ENCODE data around the gene CAPN12.

CAPN12 gene

DNA sequence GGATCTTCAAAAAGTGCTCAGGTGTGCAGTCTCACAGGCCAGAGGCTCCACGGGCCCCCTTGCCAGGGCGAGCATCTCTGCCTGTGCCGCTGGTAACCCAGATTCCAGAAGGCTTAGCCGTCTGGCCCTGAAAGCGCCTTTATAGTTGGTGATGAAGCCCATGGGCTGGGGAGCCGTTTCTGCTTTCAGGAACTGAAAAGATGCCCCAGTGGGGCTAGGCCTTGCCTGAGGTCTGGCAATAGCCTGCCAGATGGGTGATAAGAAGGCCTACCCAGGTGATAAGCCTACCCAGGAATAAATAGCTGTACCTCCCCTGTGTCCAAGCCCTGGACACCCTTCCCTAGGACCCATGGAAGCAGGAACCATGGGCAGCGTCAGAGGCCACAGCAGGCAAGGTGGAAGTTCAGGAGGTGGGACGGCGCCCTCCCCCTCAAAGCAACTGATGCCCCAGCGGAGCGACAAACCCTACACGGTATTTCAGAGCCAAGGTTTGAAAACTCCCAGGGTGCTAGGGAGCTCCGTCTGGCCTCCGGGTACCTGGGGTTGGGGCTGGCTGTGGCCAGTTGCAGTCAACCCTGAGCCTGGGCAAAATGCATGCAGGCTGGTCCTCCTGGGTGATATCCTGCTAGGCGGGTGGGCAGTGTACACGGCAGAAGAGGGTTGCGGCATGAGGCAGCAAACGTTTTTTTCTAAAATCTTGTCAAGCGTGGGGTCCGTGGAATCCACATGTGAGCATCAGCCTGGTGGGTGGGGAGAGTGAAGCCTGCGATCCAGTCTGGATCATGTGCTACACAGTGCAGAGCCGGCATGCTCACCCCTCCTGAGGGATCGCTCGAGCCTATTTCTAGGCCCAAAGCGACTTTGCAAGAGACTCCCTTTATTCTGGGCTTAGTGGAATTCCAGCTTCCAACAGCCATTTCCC lies 51.6 kb downstream of the CAPN12 start:
- peak overlapping the region; percentile 93 for H3K27ac Mint-ChIP-seq
- H3K4me3 Mint-ChIP-seq = peak overlapping the region; percentile 66
- H3K36me3 Mint-ChIP-seq = peaks cover 33% of the 10 kb centered on the region
- ATAC-seq = no peak
- H3K9me3 Mint-ChIP-seq = no peaks in the 10 kb centered on the region
- peaks cover 91% of the 10 kb centered on the region for H3K4me1 Mint-ChIP-seq
- DNase-seq (ENCODE audit: low spot score in 2 of 2) = no peak

DNA sequence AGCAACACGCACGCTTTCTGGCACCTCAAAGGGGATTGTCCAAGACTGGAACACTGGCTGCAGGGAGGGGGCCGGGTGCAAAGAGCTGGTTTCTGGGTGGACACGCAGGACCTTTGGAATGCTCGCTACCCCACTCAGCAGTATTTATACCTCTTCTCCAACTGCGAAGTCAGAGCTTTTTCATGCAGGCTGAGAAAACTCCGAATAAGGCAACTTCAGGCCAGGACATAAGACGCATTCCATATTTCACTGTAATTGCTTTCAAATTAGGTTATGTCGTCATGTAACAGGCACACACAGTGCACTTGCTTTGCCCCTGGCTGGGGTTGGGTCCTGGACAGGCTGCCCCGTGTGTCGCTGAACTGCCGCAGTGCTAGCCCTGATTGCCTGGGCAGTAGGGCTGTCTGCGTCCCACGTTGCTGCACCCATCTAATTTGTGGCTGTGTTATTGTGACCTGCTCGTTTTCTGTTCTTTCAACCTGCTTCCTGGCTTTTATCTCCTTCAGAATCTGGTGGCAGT lies 52.3 kb downstream of the CAPN12 start:
- ATAC-seq = no peak
- DNase-seq (ENCODE audit: low spot score in 2 of 2) = no peak
- H3K4me3 Mint-ChIP-seq = peak overlapping the region; percentile 66
- H3K9me3 Mint-ChIP-seq = no peaks in the 10 kb centered on the region
- peak overlapping the region; percentile 93 for H3K27ac Mint-ChIP-seq
- H3K4me1 Mint-ChIP-seq = peaks cover 91% of the 10 kb centered on the region
- peaks cover 26% of the 10 kb centered on the region for H3K36me3 Mint-ChIP-seq

GRCh38 chr19:38690832-38691231 lies 53.4 kb downstream of the CAPN12 start:
- H3K4me1 Mint-ChIP-seq = peaks cover 91% of the 10 kb centered on the region
- peak overlapping the region; percentile 66 for H3K4me3 Mint-ChIP-seq
- H3K36me3 Mint-ChIP-seq = peaks cover 20% of the 10 kb centered on the region
- no peaks in the 10 kb centered on the region for H3K9me3 Mint-ChIP-seq
- ATAC-seq = no peak
- H3K27ac Mint-ChIP-seq = peak overlapping the region; percentile 93
- no peak for DNase-seq (ENCODE audit: low spot score in 2 of 2)

DNA sequence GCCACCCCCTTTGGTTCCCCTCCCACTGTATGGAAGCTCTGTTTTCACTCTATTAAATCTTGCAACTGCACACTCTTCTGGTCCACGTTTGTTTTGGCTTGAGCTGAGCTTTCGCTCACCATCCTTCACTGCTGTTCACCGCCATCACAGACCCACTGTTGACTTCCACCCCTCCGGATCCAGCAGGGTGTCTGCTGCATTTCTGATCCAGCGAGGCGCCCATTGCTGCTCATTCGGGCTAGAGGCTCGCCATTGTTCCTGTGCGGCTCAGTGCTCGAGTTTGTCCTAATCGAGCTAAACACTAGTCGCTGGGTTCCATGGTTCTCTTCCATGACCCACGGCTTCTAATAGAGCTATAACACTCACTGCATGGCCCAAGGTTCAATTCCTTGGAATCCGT lies 54.1 kb downstream of the CAPN12 start:
- peak overlapping the region; percentile 75 for H3K27ac Mint-ChIP-seq

DNA sequence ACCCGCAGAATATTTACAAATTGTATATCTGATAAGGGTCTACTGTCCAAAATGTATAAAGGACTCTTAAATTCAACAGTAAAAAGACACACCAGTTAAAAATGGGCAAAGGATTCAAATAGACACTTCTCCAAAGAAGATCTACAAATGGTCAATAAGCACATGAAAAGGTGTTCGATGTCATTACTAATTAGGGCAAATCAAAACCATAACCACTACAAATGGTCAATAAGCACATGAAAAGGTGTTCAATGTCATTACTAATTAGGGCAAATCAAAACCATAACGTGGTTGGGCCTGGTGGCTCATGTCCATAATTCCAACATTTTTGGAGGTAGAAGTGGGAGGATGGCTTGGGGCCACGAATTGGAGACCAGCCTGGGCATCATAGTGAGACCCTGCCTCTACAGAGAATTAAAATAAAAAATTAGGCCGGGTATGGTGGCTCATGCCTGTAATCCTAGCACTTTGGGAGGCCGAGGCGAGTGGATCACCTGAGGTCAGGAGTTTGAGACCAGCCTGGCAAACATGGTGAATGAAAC lies 56.4 kb downstream of the CAPN12 start:
- ATAC-seq (no peak), DNase-seq (ENCODE audit: low spot score in 2 of 2) (no peak)
- Mint-ChIP-seq H3K9me3 (no peaks in the 10 kb centered on the region), H3K4me3 (no peak overlapping the region), H3K36me3 (peaks cover 24% of the 10 kb centered on the region), H3K27ac (peak overlapping the region; percentile 97), H3K4me1 (peaks cover 91% of the 10 kb centered on the region)

More for the DNA sequence above, 54.1 kb downstream of the CAPN12 start:
- ATAC-seq = no peak
- H3K4me3 Mint-ChIP-seq = no peak overlapping the region
- peaks cover 16% of the 10 kb centered on the region for H3K36me3 Mint-ChIP-seq
- no peak for DNase-seq (ENCODE audit: low spot score in 2 of 2)
- H3K4me1 Mint-ChIP-seq = peaks cover 91% of the 10 kb centered on the region
- H3K9me3 Mint-ChIP-seq = no peaks in the 10 kb centered on the region

GRCh38 chr19:38686530-38686888 lies 57.8 kb downstream of the CAPN12 start:
- Mint-ChIP-seq H3K27ac (peak overlapping the region; percentile 97), H3K9me3 (no peaks in the 10 kb centered on the region), H3K36me3 (peaks cover 35% of the 10 kb centered on the region), H3K4me3 (peak overlapping the region; percentile 68), H3K4me1 (peaks cover 90% of the 10 kb centered on the region)
- DNase-seq (ENCODE audit: low spot score in 2 of 2) = peak in 1 of 2 donors; percentile 64
- ATAC-seq = peak; percentile 49

DNA sequence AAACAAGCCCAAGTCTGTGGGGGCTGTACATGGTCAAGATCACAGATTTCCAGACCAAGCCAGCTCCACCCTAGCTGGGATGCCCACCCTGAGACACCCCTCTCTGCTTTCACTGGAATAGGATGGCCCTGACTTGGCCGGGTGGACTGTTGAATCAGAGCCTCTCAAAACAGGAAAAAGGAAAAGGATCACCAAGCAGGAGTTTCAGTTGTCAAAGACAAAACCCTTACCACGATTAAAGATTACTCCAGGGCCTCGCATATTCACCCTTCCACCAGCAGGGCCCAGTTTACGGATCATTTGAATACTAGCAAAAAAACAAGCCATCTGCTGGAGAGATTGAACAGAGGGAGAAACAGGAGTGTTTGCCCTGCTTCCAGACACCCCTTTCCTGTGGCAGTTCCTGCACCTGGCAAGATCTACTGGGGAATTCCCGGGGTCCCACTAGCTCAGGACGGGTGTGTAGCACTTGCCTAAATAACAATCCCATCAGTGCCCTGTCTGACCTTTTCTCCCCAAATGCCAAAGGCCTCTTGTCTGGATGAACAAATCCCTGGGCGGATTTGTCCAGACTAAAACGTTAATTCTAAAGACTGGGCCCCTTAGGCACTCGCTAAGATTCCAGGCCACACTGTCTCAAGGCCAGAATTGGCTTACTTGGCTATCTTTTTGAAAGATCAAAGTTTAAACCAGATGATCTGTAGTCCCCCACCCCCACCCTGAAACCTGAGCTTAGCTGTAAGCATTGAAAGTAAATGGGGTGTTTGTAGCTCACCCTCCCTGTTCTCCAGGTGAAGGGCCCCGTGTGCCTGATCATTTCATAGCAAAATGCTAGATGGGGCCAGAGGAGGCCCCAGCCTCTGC lies 58.4 kb downstream of the CAPN12 start:
- ATAC-seq (no peak), DNase-seq (ENCODE audit: low spot score in 2 of 2) (no peak)
- H3K9me3 Mint-ChIP-seq = no peaks in the 10 kb centered on the region
- H3K4me1 Mint-ChIP-seq = peaks cover 90% of the 10 kb centered on the region
- peaks cover 41% of the 10 kb centered on the region for H3K36me3 Mint-ChIP-seq
- peak overlapping the region; percentile 68 for H3K4me3 Mint-ChIP-seq
- peak overlapping the region; percentile 97 for H3K27ac Mint-ChIP-seq

DNA sequence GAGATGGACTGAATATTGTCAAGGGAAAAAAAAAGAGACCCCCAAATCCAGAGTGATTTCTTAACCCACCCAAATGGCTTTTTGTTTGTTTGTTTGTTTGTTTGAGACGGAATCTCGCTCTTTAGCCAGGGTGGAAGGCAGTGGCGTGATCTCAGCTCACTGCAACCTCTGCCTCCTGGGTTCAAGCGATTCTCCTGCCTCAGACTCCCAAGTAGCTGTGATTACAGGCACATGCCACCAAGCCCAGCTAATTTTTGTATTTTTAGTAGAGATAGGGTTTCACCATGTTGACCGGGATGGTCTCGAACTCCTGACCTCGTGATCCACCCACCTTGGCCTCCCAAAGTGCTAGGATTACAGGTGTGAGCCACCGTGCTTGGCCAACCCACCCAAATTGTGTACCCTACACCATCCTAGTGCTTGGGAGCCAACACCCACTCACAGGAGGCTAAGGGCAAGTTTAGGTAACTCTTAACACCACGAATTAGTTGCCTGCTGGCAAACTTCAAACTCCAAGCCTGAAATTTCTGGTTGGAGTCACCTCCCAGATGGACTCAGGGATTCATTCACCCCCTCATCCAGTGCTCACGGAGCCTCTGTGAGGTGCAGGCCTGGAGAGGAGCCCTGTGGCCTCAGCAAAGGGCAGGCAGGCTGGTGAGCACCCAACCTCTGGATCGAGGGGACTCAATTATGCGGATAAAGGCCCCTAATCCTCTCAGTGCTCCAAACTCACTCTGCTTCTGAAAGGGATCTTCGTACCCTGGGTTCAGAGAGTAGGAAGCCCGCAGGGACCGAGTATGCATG lies 59.2 kb downstream of the CAPN12 start:
- ATAC-seq (no peak), DNase-seq (ENCODE audit: low spot score in 2 of 2) (no peak)
- Mint-ChIP-seq H3K9me3 (no peaks in the 10 kb centered on the region), H3K4me3 (peak overlapping the region; percentile 68), H3K4me1 (peaks cover 92% of the 10 kb centered on the region), H3K36me3 (peaks cover 48% of the 10 kb centered on the region), H3K27ac (peak overlapping the region; percentile 97)

DNA sequence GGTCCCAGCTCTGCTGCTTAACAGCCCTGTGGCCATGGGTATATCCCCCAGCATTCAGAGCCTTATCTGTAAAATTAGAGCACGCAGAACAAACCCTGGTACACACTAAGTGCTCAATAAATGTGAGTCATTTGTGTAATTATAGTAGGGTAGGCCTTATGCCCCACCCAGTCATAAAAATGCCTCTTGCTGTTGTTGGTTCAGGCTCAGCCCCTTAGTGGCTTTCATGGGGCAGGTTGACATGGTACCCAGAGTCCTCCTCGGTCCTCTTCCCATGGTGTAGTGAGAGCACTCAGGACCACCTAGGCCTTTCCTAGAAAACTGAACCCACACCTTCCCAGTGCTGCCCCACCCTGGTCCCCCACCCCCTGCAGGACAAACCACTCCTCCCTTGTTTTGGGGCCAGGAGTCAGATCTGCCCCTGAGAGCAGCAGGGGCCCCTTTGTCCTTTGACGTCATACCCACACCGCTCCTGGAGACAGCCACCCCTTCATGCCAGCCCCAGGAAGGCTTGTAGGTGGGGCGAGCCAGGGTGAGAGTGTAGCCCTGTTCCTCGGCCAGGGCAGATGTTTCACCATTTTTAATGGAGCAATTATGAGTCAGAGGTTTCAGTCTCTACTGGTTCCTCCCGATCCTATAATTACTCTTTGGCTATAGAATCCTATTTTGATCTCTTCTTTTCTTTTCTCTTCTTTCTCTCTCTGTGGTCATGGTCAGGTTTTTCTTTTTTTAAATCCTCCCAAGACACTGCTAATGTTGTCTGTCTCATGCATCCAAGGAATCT lies 60.0 kb downstream of the CAPN12 start:
- DNase-seq (ENCODE audit: low spot score in 2 of 2) = peak; percentile 36 to 72

DNA sequence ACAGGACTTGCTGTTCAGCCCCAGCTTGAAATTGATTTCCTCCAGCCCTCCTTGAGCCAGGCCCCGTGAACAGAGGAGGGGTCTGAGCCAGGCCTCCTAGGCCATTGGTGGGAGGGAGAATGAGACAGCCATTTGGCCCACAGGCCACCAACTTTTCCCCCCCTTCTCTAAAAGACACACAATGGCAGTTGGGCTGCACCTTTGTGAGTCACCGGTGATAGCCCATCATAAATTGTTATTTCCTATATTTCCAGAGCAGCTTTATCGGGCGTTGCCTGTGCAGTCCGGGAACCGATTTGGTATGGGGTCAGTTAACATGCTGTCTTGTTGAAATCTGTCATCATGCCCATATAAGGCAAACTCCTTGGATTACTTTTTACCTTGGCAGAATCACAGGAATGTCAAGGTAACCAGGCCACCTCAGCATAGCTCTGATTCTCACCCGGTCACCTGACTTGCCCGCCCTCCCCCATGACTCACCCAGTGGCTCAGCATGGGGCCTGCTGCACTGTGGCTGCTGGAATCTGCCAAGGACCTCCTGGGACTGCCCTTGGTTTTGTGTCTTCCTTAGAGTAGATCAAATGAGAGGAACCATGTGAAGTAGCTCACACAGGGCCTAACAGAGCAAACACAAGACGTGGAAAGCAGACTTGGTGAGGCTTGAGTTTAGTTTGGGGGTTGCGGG lies 60.7 kb downstream of the CAPN12 start:
- H3K27ac Mint-ChIP-seq = peak overlapping the region; percentile 97
- H3K4me1 Mint-ChIP-seq = peaks cover 93% of the 10 kb centered on the region
- peaks cover 53% of the 10 kb centered on the region for H3K36me3 Mint-ChIP-seq
- no peaks in the 10 kb centered on the region for H3K9me3 Mint-ChIP-seq
- DNase-seq (ENCODE audit: low spot score in 2 of 2) = peak; percentile 26 to 76
- H3K4me3 Mint-ChIP-seq = peak overlapping the region; percentile 68
- ATAC-seq = peak; percentile 77

More for the DNA sequence above, 60.0 kb downstream of the CAPN12 start:
- peak overlapping the region; percentile 97 for H3K27ac Mint-ChIP-seq
- H3K4me3 Mint-ChIP-seq = peak overlapping the region; percentile 68
- peaks cover 53% of the 10 kb centered on the region for H3K36me3 Mint-ChIP-seq
- H3K4me1 Mint-ChIP-seq = peaks cover 90% of the 10 kb centered on the region
- H3K9me3 Mint-ChIP-seq = no peaks in the 10 kb centered on the region
- ATAC-seq = peak; percentile 80

GRCh38 chr19:38682872-38683392 lies 61.3 kb downstream of the CAPN12 start:
- Mint-ChIP-seq H3K27ac (peak overlapping the region; percentile 97), H3K4me1 (peaks cover 98% of the 10 kb centered on the region), H3K36me3 (peaks cover 53% of the 10 kb centered on the region), H3K9me3 (no peaks in the 10 kb centered on the region), H3K4me3 (peak overlapping the region; percentile 68)
- ATAC-seq (no peak), DNase-seq (ENCODE audit: low spot score in 2 of 2) (no peak)

DNA sequence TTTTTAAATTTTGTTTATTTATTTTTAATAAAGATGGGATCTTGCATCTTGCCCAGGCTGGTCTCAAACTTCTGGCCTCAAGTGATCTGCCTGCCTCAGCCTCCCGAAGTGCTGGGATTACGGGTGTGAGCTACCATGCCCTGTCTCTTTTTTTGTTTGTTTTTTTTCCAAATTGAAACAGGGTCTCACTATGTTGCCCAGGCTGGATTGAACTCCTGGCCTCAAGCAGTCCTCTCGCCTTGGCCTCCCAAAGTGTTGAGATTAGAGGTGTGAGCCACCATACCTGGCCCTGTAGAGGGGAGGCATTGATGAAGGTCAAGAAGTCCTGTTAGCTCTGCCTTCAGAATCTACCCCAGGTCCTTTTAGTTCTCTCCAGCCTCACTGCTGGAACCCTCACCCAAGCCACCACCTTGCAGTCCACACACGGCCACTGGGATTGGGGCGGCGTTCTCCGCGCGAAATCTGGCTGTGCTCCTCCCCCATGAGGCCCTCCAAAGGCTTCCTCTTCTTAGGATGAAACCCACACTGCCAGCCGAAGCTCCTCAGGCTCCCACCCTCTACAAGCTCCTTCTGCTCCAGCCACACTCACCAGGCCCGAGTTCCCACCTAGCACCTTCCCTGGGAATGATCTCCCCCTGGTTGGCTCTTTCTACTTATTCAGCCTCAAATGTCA lies 61.9 kb downstream of the CAPN12 start:
- H3K27ac Mint-ChIP-seq = peak overlapping the region; percentile 97
- peaks cover 53% of the 10 kb centered on the region for H3K36me3 Mint-ChIP-seq
- ATAC-seq (no peak), DNase-seq (ENCODE audit: low spot score in 2 of 2) (no peak)
- no peaks in the 10 kb centered on the region for H3K9me3 Mint-ChIP-seq
- H3K4me1 Mint-ChIP-seq = peaks cover 98% of the 10 kb centered on the region
- H3K4me3 Mint-ChIP-seq = peak overlapping the region; percentile 68
